K562 (cell line): Measurements from ENCODE around the gene TSGA10. TPM values are rescaled to one million over a fixed set of nuclear protein-coding genes. Genes with fewer than 3 reads are reported as not detected.

Experiments
- ATAC-seq: fragments of 200-7000 bp; cut with Tn5 transposase; 3 replicates; pipeline ENCODE4 v1.9.1; 2020; ENCODE audit warnings: moderate library complexity
- BruUV-seq: library from RNA; stranded (reverse); fragments of 400-500 nt; replicated peaks from 2 replicates; lab custom pipeline; 2021; lab: Mats Ljungman, UMichigan
- CTCF ChIA-PET: fragments of 300-600 bp; formaldehyde crosslinking; extraction: SDS; loops from one replicate; lab custom pipeline; 2021; ENCODE audit warnings: low intra/inter-chr PET ratio; lab: Yijun Ruan, JAX
- POLR2A ChIA-PET: fragments of 300-600, 350-650 bp; sonication (Branson Sonifier 250); formaldehyde crosslinking; extraction: SDS; loops from one replicate; lab custom pipeline; 2021; ENCODE audit warnings: antibody characterized with exemption, inconsistent platforms; lab: Yijun Ruan, JAX
- DNase-seq, 4 experiments: peaks; one replicate each; pipeline versions ENCODE4 v3.0.0 to v3.0.0-alpha.2; 2011 to 2018; ENCODE audit warnings: low spot score in 3 of 4, mixed read lengths in 3 of 4; ENCODE audit errors: extremely low read depth in 1 of 4
- FAIRE-seq: peaks from 2 replicates; lab custom pipeline; 2011; peaks lifted over from hg19 to GRCh38; lab: Jason Lieb, UNC
- H2AFZ ChIP-seq: 2 replicates; pipeline ENCODE4 v1.6.0; 2011; ENCODE audit warnings: low read depth, low read length, control low read depth, inconsistent platforms
- H3K27ac ChIP-seq: fragments of 200-600 bp; 3 replicates; pipeline ENCODE4 v1.8.0; 2011; ENCODE audit warnings: low read depth, mild to moderate bottlenecking, control low read depth, inconsistent platforms, low read length, moderate library complexity, mixed read lengths; ENCODE audit errors: extremely low read depth
- H3K27me3 ChIP-seq, 2 experiments: fragments of 300-600 bp in 1 of 2; 2 replicates in 1 of 2; 3 replicates in 1 of 2; pipeline versions ENCODE4 v1.6.0 to v1.8.0; 2011; ENCODE audit warnings: inconsistent platforms in 2 of 2, low read length in 2 of 2, mild to moderate bottlenecking in 1 of 2, mixed read lengths in 1 of 2, moderate library complexity in 1 of 2; ENCODE audit not compliant: control insufficient read depth in 2 of 2, insufficient read depth in 2 of 2
- H3K36me3 ChIP-seq: fragments of 300-600 bp; 3 replicates; pipeline ENCODE4 v1.8.0; 2011; ENCODE audit warnings: mild to moderate bottlenecking, low read length, inconsistent platforms; ENCODE audit not compliant: control insufficient read depth, insufficient read depth
- H3K4me1 ChIP-seq, 2 experiments: fragments of 200-600 bp in 1 of 2; replicated peaks in 1 of 2; 2 replicates in 1 of 2; 3 replicates in 1 of 2; pipeline versions ENCODE4 v1.5.1 to v1.8.0; 2011; ENCODE audit warnings: inconsistent platforms in 2 of 2, low read length in 2 of 2, mild to moderate bottlenecking in 1 of 2, mixed read lengths in 1 of 2, moderate library complexity in 1 of 2; ENCODE audit not compliant: control insufficient read depth in 2 of 2, insufficient read depth in 2 of 2
- H3K4me2 ChIP-seq: 2 replicates; pipeline ENCODE4 v1.6.1; 2011; ENCODE audit warnings: low read length, control low read depth, inconsistent platforms, mixed read lengths; ENCODE audit not compliant: insufficient read depth
- H3K4me3 ChIP-seq: fragments of 200-600 bp; sonication (generic), shearing (Covaris generic); 2 replicates; pipeline ENCODE4 v1.5.1; 2016; ENCODE audit warnings: control low read depth, inconsistent platforms
- H3K79me2 ChIP-seq: fragments of 200-600 bp; 3 replicates; pipeline ENCODE4 v1.8.0; 2011; ENCODE audit warnings: low read length, inconsistent platforms; ENCODE audit not compliant: control insufficient read depth, insufficient read depth
- H3K9ac ChIP-seq, 2 experiments: 2 replicates each; pipeline versions ENCODE4 v1.6.0 to v1.6.1; 2011; ENCODE audit warnings: low read depth in 2 of 2, low read length in 2 of 2, control low read depth in 1 of 2, inconsistent platforms in 1 of 2, mild to moderate bottlenecking in 1 of 2, mixed read lengths in 1 of 2; ENCODE audit not compliant: insufficient read depth in 1 of 2
- H3K9me1 ChIP-seq: one replicate; pipeline ENCODE4 v1.6.0; 2011; ENCODE audit warnings: inconsistent platforms, mild to moderate bottlenecking, low read length, moderate library complexity; ENCODE audit not compliant: control insufficient read depth, insufficient read depth
- H3K9me3 ChIP-seq: replicated peaks from 2 replicates; pipeline ENCODE4 v1.5.1; 2011; ENCODE audit warnings: low read depth, low read length, inconsistent platforms; ENCODE audit not compliant: control insufficient read depth, insufficient read depth
- H4K20me1 ChIP-seq: replicated peaks from 2 replicates; pipeline ENCODE4 v1.6.1; 2011; ENCODE audit warnings: low read length, inconsistent platforms, mixed read lengths; ENCODE audit not compliant: control insufficient read depth, insufficient read depth
- BDP1 ChIP-seq: IDR thresholded peaks from 3 replicates; pipeline ENCODE4 v1.6.1; 2011; ENCODE audit not compliant: insufficient read length, insufficient read depth
- CHCHD3 ChIP-seq: fragments of 250-450 bp; sonication (Bioruptor Pico); IDR thresholded peaks from 2 replicates; pipeline ENCODE4 v2.1.2; 2022; ENCODE audit warnings: mild to moderate bottlenecking
- DIDO1 ChIP-seq: fragments of 450-650 bp; IDR thresholded peaks from 2 replicates; pipeline ENCODE4 v1.6.1; 2016; ENCODE audit warnings: low read depth, missing biosample characterization, missing genetic modification characterization
- LEF1 ChIP-seq: fragments of 450-650 bp; IDR thresholded peaks from 2 replicates; pipeline ENCODE4 v1.6.1; 2016; ENCODE audit warnings: mild to moderate bottlenecking
- SAFB ChIP-seq: fragments of 200-400 bp; formaldehyde crosslinking; IDR thresholded peaks from 2 replicates; pipeline ENCODE4 v1.6.1; 2017; ENCODE audit warnings: low read depth, low read length, borderline replicate concordance
- SRSF9 ChIP-seq: fragments of 200-400 bp; formaldehyde crosslinking; IDR thresholded peaks from 2 replicates; pipeline ENCODE4 v1.6.1; 2017; ENCODE audit warnings: low read depth, low read length, borderline replicate concordance
- ZBTB1 ChIP-seq: sonication (generic); formaldehyde crosslinking; IDR thresholded peaks from 2 replicates; pipeline ENCODE4 v1.8.1; 2023; ENCODE audit warnings: missing genetic modification reagents, low read depth, mild to moderate bottlenecking, borderline replicate concordance
- ZC3H11A ChIP-seq: IDR thresholded peaks from 2 replicates; pipeline ENCODE4 v1.6.1; 2012; ENCODE audit warnings: low read depth, low read length, improper control_type of control experiment
- ZHX1 ChIP-seq: fragments of 150-350 bp; conservative IDR thresholded peaks from 2 replicates; pipeline ENCODE4 v1.6.1; 2014; ENCODE audit warnings: low read length
- ZNF12 ChIP-seq: sonication (generic); formaldehyde crosslinking; IDR thresholded peaks from 2 replicates; pipeline ENCODE4 v1.4.0; 2020; ENCODE audit warnings: mild to moderate bottlenecking, missing genetic modification reagents
- ZNF354B ChIP-seq: fragments of 250-450 bp; sonication (Bioruptor Pico); IDR thresholded peaks from 2 replicates; pipeline ENCODE4 v1.4.0; 2020
- WGBS: fragments of 100-300 bp; shearing (Covaris generic); methylation state at CpG from one replicate; pipeline ENCODE4 v1.1.6; 2016; ENCODE audit warnings: low coverage, mixed read lengths; ENCODE audit not compliant: insufficient coverage; ENCODE audit errors: missing lambda C conversion rate; 5-methylcytosine and 5-hydroxymethylcytosine counted together
- in situ Hi-C: fragments of 300-500 bp; cut with MboI; formaldehyde crosslinking; loops from 4 replicates; pipeline ENCODE4 v1.15.0; 2018; ENCODE audit warnings: inconsistent platforms, mixed read lengths
- intact Hi-C: fragments of 100-400 bp; cut with micrococcal nuclease; formaldehyde crosslinking; loops from 2 replicates; pipeline ENCODE4 v1.14.2; 2022
- polyA plus RNA-seq, 8 experiments: library from polyadenylated mRNA; depleted of rRNA in 4 of 8; stranded (reverse) in 5 of 8; unstranded in 3 of 8; fragments of >200 nt; fragmentation: Nextera tagmentation in 2 of 8; fragmentation: Illumina TruSeq in 1 of 8; extraction: Ambion mirVana in 2 of 8; extraction: Trizol in 1 of 8; gene quantifications; 2 replicates each; pipeline versions ENCODE4 v1.2.1 to v1.2.3, GENCODE V29; 2011 to 2014; ENCODE audit warnings: inconsistent platforms in 1 of 8, missing spikeins in 1 of 8
- total RNA-seq, 7 experiments: library from RNA; depleted of rRNA in 6 of 7; stranded (reverse); fragments of >200 nt in 6 of 7; fragmentation: Illumina TruSeq in 2 of 7; extraction: Trizol in 2 of 7; gene quantifications; 2 replicates each; pipeline versions ENCODE4 v1.2.1 to v1.2.3, GENCODE V29; 2011 to 2021; ENCODE audit warnings: low replicate concordance in 1 of 7

Gene TSGA10
- total and polyA plus RNA-seq, 9 of the 15 experiments (the other 6 are each of a cell fraction or from before 2014, with no cell fraction given) = 2.1 to 11.3 (median 3.2) TPM

GRCh38 chr2:99035920-99036319 is 118.8 kb downstream of the TSGA10 start:
- ChIA-PET POLR2A (no interaction called here), CTCF (no interaction called here)
- Histone ChIP-seq H3K79me2 (no peaks in the 10 kb centered on the region), H3K36me3 (no peaks in the 10 kb centered on the region), H3K4me1 (no peaks in the 10 kb centered on the region), H3K4me2 (no peak overlapping the region), H4K20me1 (no peaks in the 10 kb centered on the region), H2AFZ (no peak overlapping the region), H3K27me3 (no peaks in the 10 kb centered on the region), H3K9ac (no peak overlapping the region), H3K9me1 (no peaks in the 10 kb centered on the region), H3K27ac (no peak overlapping the region), H3K4me3 (no peak overlapping the region), H3K9me3 (no peaks in the 10 kb centered on the region)
- no peak for FAIRE-seq
- intact Hi-C loops = no loop called here
- DNase-seq = no peak
- no TSS peak for BruUV-seq
- ATAC-seq = no peak
- in situ Hi-C loops = no loop called here
- 0% methylated on average over 1 of the region's 1 CpG for WGBS
- TF ChIP-seq BDP1 (no peak), ZHX1 (no peak), CHCHD3 (CRISPR knock-in tag) (no peak), ZNF354B (CRISPR knock-in tag) (no peak), LEF1 (no peak), SAFB (no peak), DIDO1 (tag) (no peak), ZNF12 (CRISPR knock-in tag) (no peak), ZC3H11A (no peak), ZBTB1 (no peak), SRSF9 (no peak)
